Measurements from ENCODE around the gene RASGEF1B.

Gene RASGEF1B

GRCh38 chr4:81465406-81466340, 6.0 kb downstream of the RASGEF1B start:
- DNase-seq (ENCODE audit: low spot score) = no peak

- no peak for DNase-seq (ENCODE audit: low spot score)
Observed at GRCh38 chr4:81460834-81461233, 10.9 kb downstream of the RASGEF1B start.

GRCh38 chr4:81460191-81460701, 11.5 kb downstream of the RASGEF1B start:
- no peak for DNase-seq (ENCODE audit: low spot score)

- no peak for DNase-seq (ENCODE audit: low spot score)
Observed at GRCh38 chr4:81459228-81459627, 12.5 kb downstream of the RASGEF1B start.

- no peak for DNase-seq (ENCODE audit: low spot score)
Observed at GRCh38 chr4:81457921-81458520, 13.7 kb downstream of the RASGEF1B start.

GRCh38 chr4:81457345-81457744, 14.4 kb downstream of the RASGEF1B start:
- no peak for DNase-seq (ENCODE audit: low spot score)

- no peak for DNase-seq (ENCODE audit: low spot score)
Observed at GRCh38 chr4:81455897-81456296, 15.8 kb downstream of the RASGEF1B start.

- DNase-seq (ENCODE audit: low spot score) = no peak
Observed at GRCh38 chr4:81454948-81455347, 16.8 kb downstream of the RASGEF1B start.

- DNase-seq (ENCODE audit: low spot score) = no peak
Observed at GRCh38 chr4:81454499-81454898, 17.2 kb downstream of the RASGEF1B start.

GRCh38 chr4:81453024-81453423, 18.7 kb downstream of the RASGEF1B start:
- DNase-seq (ENCODE audit: low spot score) = no peak

GRCh38 chr4:81452452-81453006, 19.2 kb downstream of the RASGEF1B start:
- DNase-seq (ENCODE audit: low spot score) = no peak

- DNase-seq (ENCODE audit: low spot score) = no peak
Observed at GRCh38 chr4:81449015-81449414, 22.7 kb downstream of the RASGEF1B start.

GRCh38 chr4:81447566-81448229, 24.0 kb downstream of the RASGEF1B start:
- DNase-seq (ENCODE audit: low spot score) = no peak

GRCh38 chr4:81446634-81447033, 25.1 kb downstream of the RASGEF1B start:
- DNase-seq (ENCODE audit: low spot score) = no peak

- DNase-seq (ENCODE audit: low spot score) = no peak
Observed at GRCh38 chr4:81445196-81445595, 26.5 kb downstream of the RASGEF1B start.

GRCh38 chr4:81442484-81443085, 29.1 kb downstream of the RASGEF1B start:
- no peak for DNase-seq (ENCODE audit: low spot score)

GRCh38 chr4:81440949-81441348, 30.8 kb downstream of the RASGEF1B start:
- DNase-seq (ENCODE audit: low spot score) = no peak

GRCh38 chr4:81436941-81437574, 34.6 kb downstream of the RASGEF1B start:
- no peak for DNase-seq (ENCODE audit: low spot score)

- DNase-seq (ENCODE audit: low spot score) = no peak
Observed at GRCh38 chr4:81436096-81436495, 35.6 kb downstream of the RASGEF1B start.

GRCh38 chr4:81432825-81433224, 38.9 kb downstream of the RASGEF1B start:
- no peak for DNase-seq (ENCODE audit: low spot score)

GRCh38 chr4:81431971-81432370, 39.7 kb downstream of the RASGEF1B start:
- DNase-seq (ENCODE audit: low spot score) = no peak
